GM12875 (cell line): ENCODE measurements around the gene TKTL2.
"Not testable (repeated sequence)": the region's sequence is repeated elsewhere in the genome, so short reads cannot be mapped to it uniquely, and the experiment has no call there.

Experiments used
- H3K4me3 ChIP-seq: one replicate; pipeline ENCODE4 v1.5.1; 2011; ENCODE audit warnings: low read depth, low read length, control low read depth
- TF ChIP-seq, protein P1 (sequence below): IDR thresholded peaks from 2 replicates; pipeline ENCODE4 v1.5.1; 2011; ENCODE audit warnings: low read depth, mild to moderate bottlenecking, control low read depth, inconsistent platforms, low read length, moderate library complexity, borderline replicate concordance; ENCODE audit not compliant: insufficient read depth

TKTL2 gene

DNA sequence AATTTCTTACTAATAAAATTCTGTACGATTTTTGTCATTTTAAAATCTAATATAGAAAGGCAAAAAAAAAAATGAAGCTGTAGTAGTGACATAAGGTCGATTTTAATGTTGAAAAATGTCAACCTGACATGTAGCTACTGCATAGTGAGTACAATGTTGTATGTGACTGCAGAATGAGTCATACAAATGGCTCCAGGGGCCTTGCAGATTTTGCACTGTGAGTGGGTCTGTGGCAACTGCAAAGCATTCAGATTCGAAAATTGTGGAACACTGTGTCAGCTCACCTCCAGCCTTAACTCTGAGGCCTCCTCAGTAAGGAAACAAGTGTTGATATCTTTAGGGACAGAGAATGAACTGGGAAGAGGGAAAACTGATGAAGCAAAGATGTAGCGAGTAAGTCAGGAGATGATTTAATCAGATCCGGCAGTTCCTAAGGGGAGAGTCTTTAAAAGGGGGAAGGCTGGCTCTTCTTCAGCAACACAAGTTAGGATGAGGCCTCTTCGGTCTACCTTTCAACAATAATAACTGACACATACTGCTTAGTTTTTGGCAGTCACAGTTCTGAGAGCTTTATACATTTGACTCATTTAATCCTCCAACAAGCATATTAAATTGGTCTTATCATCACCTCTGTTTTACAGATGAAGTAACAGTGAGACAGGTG, 24.9 kb downstream of the TKTL2 start:
- no peak overlapping the region for H3K4me3 ChIP-seq
- TF ChIP-seq, protein P1, sequence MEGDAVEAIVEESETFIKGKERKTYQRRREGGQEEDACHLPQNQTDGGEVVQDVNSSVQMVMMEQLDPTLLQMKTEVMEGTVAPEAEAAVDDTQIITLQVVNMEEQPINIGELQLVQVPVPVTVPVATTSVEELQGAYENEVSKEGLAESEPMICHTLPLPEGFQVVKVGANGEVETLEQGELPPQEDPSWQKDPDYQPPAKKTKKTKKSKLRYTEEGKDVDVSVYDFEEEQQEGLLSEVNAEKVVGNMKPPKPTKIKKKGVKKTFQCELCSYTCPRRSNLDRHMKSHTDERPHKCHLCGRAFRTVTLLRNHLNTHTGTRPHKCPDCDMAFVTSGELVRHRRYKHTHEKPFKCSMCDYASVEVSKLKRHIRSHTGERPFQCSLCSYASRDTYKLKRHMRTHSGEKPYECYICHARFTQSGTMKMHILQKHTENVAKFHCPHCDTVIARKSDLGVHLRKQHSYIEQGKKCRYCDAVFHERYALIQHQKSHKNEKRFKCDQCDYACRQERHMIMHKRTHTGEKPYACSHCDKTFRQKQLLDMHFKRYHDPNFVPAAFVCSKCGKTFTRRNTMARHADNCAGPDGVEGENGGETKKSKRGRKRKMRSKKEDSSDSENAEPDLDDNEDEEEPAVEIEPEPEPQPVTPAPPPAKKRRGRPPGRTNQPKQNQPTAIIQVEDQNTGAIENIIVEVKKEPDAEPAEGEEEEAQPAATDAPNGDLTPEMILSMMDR: no peak

DNA sequence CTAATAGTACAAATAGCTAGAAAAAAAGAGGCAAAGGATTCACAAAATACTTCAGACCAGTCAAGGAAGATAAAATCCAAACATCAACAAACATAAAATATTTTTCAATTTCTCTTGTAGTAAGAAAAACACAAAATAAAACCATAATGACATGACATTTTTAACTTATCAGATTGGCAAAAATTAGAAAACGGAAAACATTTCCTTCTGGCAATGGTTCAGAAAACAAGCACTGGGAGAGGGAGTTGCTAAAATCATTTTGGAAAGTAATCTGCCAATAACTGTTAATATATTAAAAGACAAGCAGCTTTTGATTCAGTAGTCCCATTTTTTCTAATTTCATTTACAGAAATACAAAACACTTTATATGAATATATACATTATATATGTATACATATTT, 26.1 kb downstream of the TKTL2 start:
- TF ChIP-seq, protein P1: no peak

DNA sequence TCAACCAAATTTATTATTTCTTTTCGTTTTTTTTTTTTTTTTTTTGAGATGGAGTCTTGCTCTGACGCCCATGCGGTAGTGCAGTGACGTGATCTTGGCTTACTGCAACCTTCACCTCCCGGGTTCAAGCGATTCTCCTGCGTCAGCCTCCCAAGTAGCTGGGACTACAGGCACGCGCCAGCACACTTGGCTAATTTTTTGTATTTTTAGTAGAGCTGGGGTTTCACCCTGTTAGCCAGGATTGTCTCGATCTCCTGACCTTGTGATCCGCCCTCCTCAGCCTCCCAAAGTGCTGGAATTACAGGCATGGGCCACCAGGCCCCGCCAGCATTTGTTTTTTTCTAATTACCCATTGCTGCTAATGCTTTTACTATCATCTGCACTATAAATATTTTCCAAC, 26.5 kb downstream of the TKTL2 start:
- not testable (repeated sequence) for H3K4me3 ChIP-seq

More for the DNA sequence above, 26.1 kb downstream of the TKTL2 start:
- no peak overlapping the region for H3K4me3 ChIP-seq

DNA sequence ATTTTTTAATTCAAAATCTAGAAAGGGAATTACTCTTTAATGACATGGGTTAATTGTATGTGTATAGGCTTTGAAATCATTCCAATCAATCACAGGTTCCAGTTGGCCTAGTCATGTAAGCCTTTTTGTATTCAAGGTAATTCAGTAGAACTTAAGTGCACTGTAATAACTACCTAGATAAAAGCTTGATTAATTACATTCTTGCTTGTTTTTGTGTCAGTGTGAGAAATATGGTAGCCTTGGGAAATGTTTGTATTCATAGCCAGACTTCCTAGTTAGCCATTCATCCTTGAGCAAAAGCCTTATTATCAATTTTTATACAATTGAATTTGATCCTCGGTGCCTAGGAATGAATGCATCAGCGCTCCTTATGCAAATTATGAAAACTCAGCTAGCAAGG, 33.5 kb downstream of the TKTL2 start:
- TF ChIP-seq, protein P1: no peak
- no peak overlapping the region for H3K4me3 ChIP-seq
